ENCODE results near the gene CIRBP.

- no peak for TF ChIP-seq NR2C2 (CRISPR knock-in tag; IDR thresholded peaks at IDR 0.05)
- no peak for TF ChIP-seq NR2C2 (tag; IDR thresholded peaks at IDR 0.05)
- TF ChIP-seq SFPQ (IDR thresholded peaks at IDR 0.05; ENCODE audit: low read depth, low read length), result no peak
- TF ChIP-seq GATA2 (CRISPR knock-in tag; IDR thresholded peaks at IDR 0.05), result no peak
- TF ChIP-seq TCFL5 (CRISPR knock-in tag; conservative IDR thresholded peaks at IDR 0.05), result no peak
- no peak for TF ChIP-seq POLR2A (conservative IDR thresholded peaks at IDR 0.05)
- TF ChIP-seq, protein P1, sequence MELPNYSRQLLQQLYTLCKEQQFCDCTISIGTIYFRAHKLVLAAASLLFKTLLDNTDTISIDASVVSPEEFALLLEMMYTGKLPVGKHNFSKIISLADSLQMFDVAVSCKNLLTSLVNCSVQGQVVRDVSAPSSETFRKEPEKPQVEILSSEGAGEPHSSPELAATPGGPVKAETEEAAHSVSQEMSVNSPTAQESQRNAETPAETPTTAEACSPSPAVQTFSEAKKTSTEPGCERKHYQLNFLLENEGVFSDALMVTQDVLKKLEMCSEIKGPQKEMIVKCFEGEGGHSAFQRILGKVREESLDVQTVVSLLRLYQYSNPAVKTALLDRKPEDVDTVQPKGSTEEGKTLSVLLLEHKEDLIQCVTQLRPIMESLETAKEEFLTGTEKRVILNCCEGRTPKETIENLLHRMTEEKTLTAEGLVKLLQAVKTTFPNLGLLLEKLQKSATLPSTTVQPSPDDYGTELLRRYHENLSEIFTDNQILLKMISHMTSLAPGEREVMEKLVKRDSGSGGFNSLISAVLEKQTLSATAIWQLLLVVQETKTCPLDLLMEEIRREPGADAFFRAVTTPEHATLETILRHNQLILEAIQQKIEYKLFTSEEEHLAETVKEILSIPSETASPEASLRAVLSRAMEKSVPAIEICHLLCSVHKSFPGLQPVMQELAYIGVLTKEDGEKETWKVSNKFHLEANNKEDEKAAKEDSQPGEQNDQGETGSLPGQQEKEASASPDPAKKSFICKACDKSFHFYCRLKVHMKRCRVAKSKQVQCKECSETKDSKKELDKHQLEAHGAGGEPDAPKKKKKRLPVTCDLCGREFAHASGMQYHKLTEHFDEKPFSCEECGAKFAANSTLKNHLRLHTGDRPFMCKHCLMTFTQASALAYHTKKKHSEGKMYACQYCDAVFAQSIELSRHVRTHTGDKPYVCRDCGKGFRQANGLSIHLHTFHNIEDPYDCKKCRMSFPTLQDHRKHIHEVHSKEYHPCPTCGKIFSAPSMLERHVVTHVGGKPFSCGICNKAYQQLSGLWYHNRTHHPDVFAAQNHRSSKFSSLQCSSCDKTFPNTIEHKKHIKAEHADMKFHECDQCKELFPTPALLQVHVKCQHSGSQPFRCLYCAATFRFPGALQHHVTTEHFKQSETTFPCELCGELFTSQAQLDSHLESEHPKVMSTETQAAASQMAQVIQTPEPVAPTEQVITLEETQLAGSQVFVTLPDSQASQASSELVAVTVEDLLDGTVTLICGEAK (IDR thresholded peaks at IDR 0.05), result no peak
- TF ChIP-seq, protein P1 (CRISPR knock-in tag; IDR thresholded peaks at IDR 0.05), result no peak
- TF ChIP-seq, protein P2, sequence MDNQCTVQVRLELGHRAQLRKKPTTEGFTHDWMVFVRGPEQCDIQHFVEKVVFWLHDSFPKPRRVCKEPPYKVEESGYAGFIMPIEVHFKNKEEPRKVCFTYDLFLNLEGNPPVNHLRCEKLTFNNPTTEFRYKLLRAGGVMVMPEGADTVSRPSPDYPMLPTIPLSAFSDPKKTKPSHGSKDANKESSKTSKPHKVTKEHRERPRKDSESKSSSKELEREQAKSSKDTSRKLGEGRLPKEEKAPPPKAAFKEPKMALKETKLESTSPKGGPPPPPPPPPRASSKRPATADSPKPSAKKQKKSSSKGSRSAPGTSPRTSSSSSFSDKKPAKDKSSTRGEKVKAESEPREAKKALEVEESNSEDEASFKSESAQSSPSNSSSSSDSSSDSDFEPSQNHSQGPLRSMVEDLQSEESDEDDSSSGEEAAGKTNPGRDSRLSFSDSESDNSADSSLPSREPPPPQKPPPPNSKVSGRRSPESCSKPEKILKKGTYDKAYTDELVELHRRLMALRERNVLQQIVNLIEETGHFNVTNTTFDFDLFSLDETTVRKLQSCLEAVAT (IDR thresholded peaks at IDR 0.05), result no peak
- no peak for TF ChIP-seq NFE2L1 (tag; IDR thresholded peaks at IDR 0.05; ENCODE audit: borderline replicate concordance, low read depth)
- TF ChIP-seq CBFB (CRISPR knock-in tag; IDR thresholded peaks at IDR 0.05), result no peak
These were observed 25.1 kb upstream of the CIRBP start for GRCh38 chr19:1243768-1244692.

Measured in K562 (cell line).